C4-2B (cell line): Measurements from ENCODE around the gene BTN1A1.

ENCODE experiments used
- H3K27ac ChIP-seq: fragments of 450-650 bp; 2 replicates; pipeline ENCODE4 v1.5.1; 2017
- CTCF ChIP-seq: fragments of 450-650 bp; conservative IDR thresholded peaks from 2 replicates; pipeline ENCODE4 v1.5.1; 2017; ENCODE audit warnings: mild to moderate bottlenecking
- ZFX ChIP-seq: fragments of 450-650 bp; IDR thresholded peaks from 2 replicates; pipeline ENCODE4 v1.6.1; 2017

Gene BTN1A1

GRCh38 chr6:26537160-26537845 is 37.2 kb downstream of the BTN1A1 start:
- peak overlapping the region; percentile 91 for H3K27ac ChIP-seq
- TF ChIP-seq ZFX = no peak
- no peak for TF ChIP-seq CTCF

GRCh38 chr6:26537846-26538571 is 37.9 kb downstream of the BTN1A1 start, which contains the start of gene HMGN4:
Gene HMGN4, plus strand, starts transcription at chr6:26538366. Its CDS starts 6,841 bp downstream, at chr6:26545207.
- peak within 1 kb of the TSS; percentile 91 for H3K27ac ChIP-seq
- TF ChIP-seq ZFX (peak; percentile 88; the same call in 1 of the 2 replicates), CTCF (no peak)

- peak; percentile 65 for TF ChIP-seq ZFX
- TF ChIP-seq CTCF = no peak
- H3K27ac ChIP-seq = peak overlapping the region; percentile 91
Observed at GRCh38 chr6:26538572-26538902, 38.4 kb downstream of the BTN1A1 start.

- TF ChIP-seq CTCF (no peak), ZFX (no peak)
- peak overlapping the region; percentile 91 for H3K27ac ChIP-seq
Observed at GRCh38 chr6:26539071-26539615, 39.0 kb downstream of the BTN1A1 start.

GRCh38 chr6:26541579-26541978 is 41.5 kb downstream of the BTN1A1 start:
- TF ChIP-seq CTCF = no peak
- no peak for TF ChIP-seq ZFX
- no peak overlapping the region for H3K27ac ChIP-seq

GRCh38 chr6:26543953-26544352 is 43.9 kb downstream of the BTN1A1 start:
- no peak overlapping the region for H3K27ac ChIP-seq
- TF ChIP-seq ZFX (no peak), CTCF (peak; percentile 37)

GRCh38 chr6:26544473-26544872 is 44.4 kb downstream of the BTN1A1 start:
- TF ChIP-seq ZFX (no peak), CTCF (no peak)
- H3K27ac ChIP-seq = no peak overlapping the region
